Nephron progenitor cell (in vitro differentiated cells): ENCODE measurements around the gene ALDH1A2.

Experiments
- DNase-seq: peaks from one replicate; pipeline ENCODE4 v3.0.0; 2021
- H3K27ac Mint-ChIP-seq: 2 replicates; pipeline ENCODE4 v1.8.0; 2021; ENCODE audit warnings: mild to moderate bottlenecking, moderate library complexity, mixed read lengths
- H3K27me3 Mint-ChIP-seq: 2 replicates; pipeline ENCODE4 v1.8.0; 2021; ENCODE audit warnings: mild to moderate bottlenecking, low read depth, mixed read lengths; ENCODE audit not compliant: poor library complexity
- H3K36me3 Mint-ChIP-seq: 2 replicates; pipeline ENCODE4 v1.8.0; 2021; ENCODE audit warnings: low read depth, mixed read lengths
- H3K4me1 Mint-ChIP-seq: 2 replicates; pipeline ENCODE4 v1.8.0; 2021; ENCODE audit warnings: mixed read lengths
- H3K4me3 Mint-ChIP-seq: 2 replicates; pipeline ENCODE4 v1.8.0; 2021; ENCODE audit warnings: mild to moderate bottlenecking, moderate library complexity, mixed read lengths
- H3K9me3 Mint-ChIP-seq: 2 replicates; pipeline ENCODE4 v1.8.0; 2021; ENCODE audit warnings: mild to moderate bottlenecking, moderate library complexity, mixed read lengths
- CTCF ChIP-seq: fragments of 200-600 bp; sonication (generic); IDR thresholded peaks from 2 replicates; pipeline ENCODE4 v1.5.0; 2021; ENCODE audit warnings: antibody characterized with exemption

Gene ALDH1A2

GRCh38 chr15:57961919-57962318 is 103.6 kb downstream of the ALDH1A2 start:
- H3K27me3 Mint-ChIP-seq: no peaks in the 10 kb centered on the region
- no peak for DNase-seq
- H3K4me3 Mint-ChIP-seq: no peak overlapping the region
- TF ChIP-seq CTCF: no peak
- H3K4me1 Mint-ChIP-seq: peaks cover 24% of the 10 kb centered on the region
- no peak overlapping the region for H3K27ac Mint-ChIP-seq
- peaks cover 56% of the 10 kb centered on the region for H3K36me3 Mint-ChIP-seq
- no peaks in the 10 kb centered on the region for H3K9me3 Mint-ChIP-seq

- H3K36me3 Mint-ChIP-seq: peaks cover 47% of the 10 kb centered on the region
- H3K27me3 Mint-ChIP-seq: peaks cover 4% of the 10 kb centered on the region
- no peak overlapping the region for H3K4me3 Mint-ChIP-seq
- no peak overlapping the region for H3K27ac Mint-ChIP-seq
- H3K9me3 Mint-ChIP-seq: no peaks in the 10 kb centered on the region
- DNase-seq: no peak
- TF ChIP-seq CTCF: no peak
- H3K4me1 Mint-ChIP-seq: peaks cover 48% of the 10 kb centered on the region
Measured at GRCh38 chr15:57957113-57957512, 108.4 kb downstream of the ALDH1A2 start.

GRCh38 chr15:57953874-57954273 is 111.6 kb downstream of the ALDH1A2 start:
- Mint-ChIP-seq H3K36me3 (peaks cover 23% of the 10 kb centered on the region), H3K4me3 (no peak overlapping the region), H3K4me1 (peaks cover 73% of the 10 kb centered on the region), H3K9me3 (no peaks in the 10 kb centered on the region), H3K27me3 (peaks cover 4% of the 10 kb centered on the region), H3K27ac (no peak overlapping the region)
- TF ChIP-seq CTCF: no peak
- DNase-seq: no peak

GRCh38 chr15:57951328-57951932 is 114.1 kb downstream of the ALDH1A2 start:
- H3K27ac Mint-ChIP-seq: peak overlapping the region; percentile 13
- H3K27me3 Mint-ChIP-seq: peaks cover 4% of the 10 kb centered on the region
- H3K9me3 Mint-ChIP-seq: no peaks in the 10 kb centered on the region
- no peak overlapping the region for H3K4me3 Mint-ChIP-seq
- peaks cover 75% of the 10 kb centered on the region for H3K4me1 Mint-ChIP-seq
- DNase-seq: no peak
- no peak for TF ChIP-seq CTCF
- peaks cover 10% of the 10 kb centered on the region for H3K36me3 Mint-ChIP-seq

- H3K27me3 Mint-ChIP-seq: peaks cover 4% of the 10 kb centered on the region
- H3K9me3 Mint-ChIP-seq: no peaks in the 10 kb centered on the region
- peaks cover 5% of the 10 kb centered on the region for H3K36me3 Mint-ChIP-seq
- no peak overlapping the region for H3K4me3 Mint-ChIP-seq
- no peak for TF ChIP-seq CTCF
- peak overlapping the region; percentile 97 for H3K27ac Mint-ChIP-seq
- no peak for DNase-seq
- H3K4me1 Mint-ChIP-seq: peaks cover 69% of the 10 kb centered on the region
Measured at GRCh38 chr15:57950381-57950946, 115.0 kb downstream of the ALDH1A2 start.

- Mint-ChIP-seq H3K4me3 (no peak overlapping the region), H3K36me3 (peaks cover 5% of the 10 kb centered on the region), H3K27me3 (no peaks in the 10 kb centered on the region), H3K9me3 (no peaks in the 10 kb centered on the region), H3K27ac (peak overlapping the region; percentile 97), H3K4me1 (peaks cover 68% of the 10 kb centered on the region)
- TF ChIP-seq CTCF: no peak
- peak; percentile 23 for DNase-seq
Measured at GRCh38 chr15:57949374-57949943, 116.1 kb downstream of the ALDH1A2 start.
